WTC11 (cell line): ENCODE measurements around the gene RASGRP2. TPM values are rescaled to one million over a fixed set of nuclear protein-coding genes. Genes with fewer than 3 reads are reported as not detected.

Experiments
- ATAC-seq: fragments of 200-7000 bp; cut with Tn5 transposase; 2 replicates; pipeline ENCODE4 v1.10.0; 2021; ENCODE audit warnings: mild to moderate bottlenecking, moderate library complexity
- CTCF ChIA-PET: fragments of 300-600 bp; sonication (Branson Sonifier 250); formaldehyde crosslinking; loops from one replicate; lab custom pipeline; 2021; ENCODE audit warnings: antibody characterized with exemption; lab: Charles Lee
- POLR2A ChIA-PET: fragments of 350-600 bp; sonication (Branson Sonifier 250); formaldehyde crosslinking; loops from one replicate; lab custom pipeline; 2021; ENCODE audit warnings: antibody characterized with exemption; lab: Charles Lee
- DNase-seq: peaks from one replicate; pipeline ENCODE4 v3.0.0; 2021; ENCODE audit warnings: low spot score
- H3K27ac Mint-ChIP-seq: 2 replicates; pipeline ENCODE4 v1.8.0; 2021; ENCODE audit warnings: mixed read lengths
- H3K27me3 Mint-ChIP-seq: 2 replicates; pipeline ENCODE4 v1.8.0; 2021; ENCODE audit warnings: low read depth, mild to moderate bottlenecking, moderate library complexity, mixed read lengths
- H3K36me3 Mint-ChIP-seq: 2 replicates; pipeline ENCODE4 v1.8.0; 2021; ENCODE audit warnings: mixed read lengths
- H3K4me1 Mint-ChIP-seq: 2 replicates; pipeline ENCODE4 v1.8.0; 2022; ENCODE audit warnings: mixed read lengths
- H3K4me3 Mint-ChIP-seq: 2 replicates; pipeline ENCODE4 v1.8.0; 2021; ENCODE audit warnings: mild to moderate bottlenecking, moderate library complexity, mixed read lengths
- H3K9me3 Mint-ChIP-seq: 2 replicates; pipeline ENCODE4 v1.8.0; 2021; ENCODE audit warnings: mixed read lengths
- ARID4B ChIP-seq: sonication (generic); formaldehyde crosslinking; IDR thresholded peaks from 2 replicates; pipeline ENCODE4 v1.8.0; 2023; ENCODE audit warnings: missing genetic modification reagents, mild to moderate bottlenecking, borderline replicate concordance
- CBFB ChIP-seq: sonication (generic); formaldehyde crosslinking; IDR thresholded peaks from 2 replicates; pipeline ENCODE4 v1.8.1; 2022; ENCODE audit warnings: mild to moderate bottlenecking, low read depth, missing genetic modification reagents
- CREB1 ChIP-seq: sonication (generic); formaldehyde crosslinking; IDR thresholded peaks from 2 replicates; pipeline ENCODE4 v1.8.0; 2023; ENCODE audit warnings: mild to moderate bottlenecking, missing genetic modification reagents
- CREM ChIP-seq: sonication (generic); formaldehyde crosslinking; IDR thresholded peaks from 2 replicates; pipeline ENCODE4 v1.8.1; 2022; ENCODE audit warnings: mild to moderate bottlenecking, missing genetic modification reagents, moderate library complexity
- E2F5 ChIP-seq: sonication (generic); formaldehyde crosslinking; IDR thresholded peaks from 2 replicates; pipeline ENCODE4 v1.8.1; 2022; ENCODE audit warnings: mild to moderate bottlenecking, moderate library complexity, missing genetic modification reagents
- NFYB ChIP-seq: sonication (generic); formaldehyde crosslinking; conservative IDR thresholded peaks from 2 replicates; pipeline ENCODE4 v1.8.0; 2022; ENCODE audit warnings: low read depth, missing genetic modification reagents
- OVOL2 ChIP-seq: fragments of 250-450 bp; sonication (Bioruptor Pico); IDR thresholded peaks from 2 replicates; pipeline ENCODE4 v1.9.0; 2021; ENCODE audit warnings: mild to moderate bottlenecking, borderline replicate concordance
- PRDM15 ChIP-seq: sonication (generic); formaldehyde crosslinking; IDR thresholded peaks from 2 replicates; pipeline ENCODE4 v1.8.0; 2022; ENCODE audit warnings: missing genetic modification reagents
- PREB ChIP-seq: sonication (generic); formaldehyde crosslinking; IDR thresholded peaks from 2 replicates; pipeline ENCODE4 v1.8.1; 2022; ENCODE audit warnings: mild to moderate bottlenecking, missing genetic modification reagents, moderate library complexity, borderline replicate concordance
- RELA ChIP-seq: sonication (generic); formaldehyde crosslinking; IDR thresholded peaks from 2 replicates; pipeline ENCODE4 v1.8.1; 2022; ENCODE audit warnings: missing genetic modification reagents, mild to moderate bottlenecking, borderline replicate concordance
- SMAD3 ChIP-seq: sonication (generic); formaldehyde crosslinking; IDR thresholded peaks from 2 replicates; pipeline ENCODE4 v1.8.0; 2022; ENCODE audit warnings: missing genetic modification reagents, mild to moderate bottlenecking, borderline replicate concordance
- SMAD4 ChIP-seq: sonication (generic); formaldehyde crosslinking; IDR thresholded peaks from 2 replicates; pipeline ENCODE4 v1.8.0; 2022; ENCODE audit warnings: mild to moderate bottlenecking, missing genetic modification reagents
- STAT6 ChIP-seq: sonication (generic); formaldehyde crosslinking; conservative IDR thresholded peaks from 2 replicates; pipeline ENCODE4 v1.8.1; 2023; ENCODE audit warnings: mild to moderate bottlenecking, low read depth, missing genetic modification reagents, moderate library complexity
- ZNF232 ChIP-seq: sonication (generic); formaldehyde crosslinking; IDR thresholded peaks from 2 replicates; pipeline ENCODE4 v1.8.0; 2022; ENCODE audit warnings: mild to moderate bottlenecking, missing genetic modification reagents
- ZNF423 ChIP-seq: fragments of 250-450 bp; sonication (Bioruptor Pico); IDR thresholded peaks from 2 replicates; pipeline ENCODE4 v2.1.2; 2022; ENCODE audit warnings: mild to moderate bottlenecking, moderate library complexity
- ZNF671 ChIP-seq: fragments of 250-450 bp; sonication (Bioruptor Pico); IDR thresholded peaks from 2 replicates; pipeline ENCODE4 v1.8.0; 2021; ENCODE audit warnings: mild to moderate bottlenecking
- total RNA-seq: library from RNA; stranded (reverse); gene quantifications from 3 replicates; pipeline ENCODE4 v1.2.3, GENCODE V29; 2021
- TF ChIP-seq, protein P1 (sequence below): sonication (generic); formaldehyde crosslinking; IDR thresholded peaks from 2 replicates; pipeline ENCODE4 v1.8.0; 2022; ENCODE audit warnings: mild to moderate bottlenecking, missing genetic modification reagents
- TF ChIP-seq, protein P2 (sequence below): sonication (generic); formaldehyde crosslinking; IDR thresholded peaks from 2 replicates; pipeline ENCODE4 v1.8.1; 2022; ENCODE audit warnings: low read depth, mild to moderate bottlenecking, moderate library complexity, missing genetic modification reagents, borderline replicate concordance

Gene RASGRP2
- total RNA-seq, 1 experiment from 2014 or later: 31.9 TPM

GRCh38 chr11:64789331-64790204, 45.6 kb upstream of the RASGRP2 start:
- H3K36me3 Mint-ChIP-seq: no peaks in the 10 kb centered on the region; the same call in 1 of the 2 replicates
- TF ChIP-seq ZNF671 (no peak), CREB1 (CRISPR knock-in tag) (no peak), ZNF232 (CRISPR knock-in tag) (no peak), PREB (CRISPR knock-in tag) (no peak), NFYB (CRISPR knock-in tag) (no peak), RELA (no peak), ZNF423 (CRISPR knock-in tag) (no peak), CBFB (CRISPR knock-in tag) (no peak), SMAD4 (CRISPR knock-in tag) (no peak), CREM (no peak), PRDM15 (CRISPR knock-in tag) (no peak), ARID4B (no peak), STAT6 (CRISPR knock-in tag) (no peak), E2F5 (CRISPR knock-in tag) (no peak), OVOL2 (CRISPR knock-in tag) (no peak), SMAD3 (CRISPR knock-in tag) (no peak)
- TF ChIP-seq, protein P1, sequence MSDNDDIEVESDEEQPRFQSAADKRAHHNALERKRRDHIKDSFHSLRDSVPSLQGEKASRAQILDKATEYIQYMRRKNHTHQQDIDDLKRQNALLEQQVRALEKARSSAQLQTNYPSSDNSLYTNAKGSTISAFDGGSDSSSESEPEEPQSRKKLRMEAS: no peak
- TF ChIP-seq, protein P2, sequence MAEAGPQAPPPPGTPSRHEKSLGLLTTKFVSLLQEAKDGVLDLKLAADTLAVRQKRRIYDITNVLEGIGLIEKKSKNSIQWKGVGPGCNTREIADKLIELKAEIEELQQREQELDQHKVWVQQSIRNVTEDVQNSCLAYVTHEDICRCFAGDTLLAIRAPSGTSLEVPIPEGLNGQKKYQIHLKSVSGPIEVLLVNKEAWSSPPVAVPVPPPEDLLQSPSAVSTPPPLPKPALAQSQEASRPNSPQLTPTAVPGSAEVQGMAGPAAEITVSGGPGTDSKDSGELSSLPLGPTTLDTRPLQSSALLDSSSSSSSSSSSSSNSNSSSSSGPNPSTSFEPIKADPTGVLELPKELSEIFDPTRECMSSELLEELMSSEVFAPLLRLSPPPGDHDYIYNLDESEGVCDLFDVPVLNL (CRISPR knock-in tag): no peak

More at GRCh38 chr11:64789331-64790204, 45.6 kb upstream of the RASGRP2 start:
- Mint-ChIP-seq H3K27ac (no peak overlapping the region), H3K4me1 (no peaks in the 10 kb centered on the region), H3K27me3 (no peaks in the 10 kb centered on the region), H3K9me3 (no peaks in the 10 kb centered on the region), H3K4me3 (no peak overlapping the region)
- ATAC-seq (no peak), DNase-seq (no peak)
- CTCF ChIA-PET: no interaction called here
- POLR2A ChIA-PET: no interaction called here
